HG03342 (cell line): ENCODE measurements around the gene EBI3.
"Not testable (repeated sequence)": the region's sequence is repeated elsewhere in the genome, so short reads cannot be mapped to it uniquely, and the experiment has no call there.

Experiments used
- ATAC-seq: cut with Tn5 transposase; IDR thresholded peaks from one replicate; pipeline ENCODE4 v1.9.1; 2021; ENCODE audit warnings: mild to moderate bottlenecking, moderate library complexity; ENCODE audit not compliant: unreplicated experiment

EBI3 gene

DNA sequence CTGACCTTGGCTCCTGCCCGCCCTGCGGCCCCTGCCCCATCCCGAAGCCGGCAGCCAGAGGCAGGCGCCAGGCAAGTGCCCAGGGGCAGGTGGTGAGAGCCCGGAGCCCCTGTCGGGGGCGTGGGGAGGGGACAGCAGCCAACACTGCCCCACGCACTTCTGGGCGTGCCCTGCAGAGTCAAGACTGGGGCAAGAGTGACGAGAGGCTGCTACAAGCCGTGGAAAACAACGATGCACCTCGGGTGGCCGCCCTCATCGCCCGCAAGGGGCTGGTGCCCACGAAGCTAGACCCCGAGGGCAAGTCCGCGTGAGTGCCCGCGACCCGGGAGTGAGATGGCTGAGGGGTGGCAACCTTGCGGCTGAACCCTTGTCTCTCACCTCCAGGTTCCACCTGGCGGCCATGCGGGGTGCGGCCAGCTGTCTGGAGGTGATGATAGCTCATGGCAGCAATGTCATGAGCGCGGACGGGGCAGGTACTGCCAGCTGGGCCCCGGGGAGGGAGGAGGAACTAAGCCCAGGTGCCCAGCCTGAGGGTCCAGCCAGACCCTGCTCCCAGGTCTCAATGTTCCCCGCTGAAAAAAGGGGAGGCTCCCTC, 29.5 kb upstream of the EBI3 start:
- no peak for ATAC-seq

DNA sequence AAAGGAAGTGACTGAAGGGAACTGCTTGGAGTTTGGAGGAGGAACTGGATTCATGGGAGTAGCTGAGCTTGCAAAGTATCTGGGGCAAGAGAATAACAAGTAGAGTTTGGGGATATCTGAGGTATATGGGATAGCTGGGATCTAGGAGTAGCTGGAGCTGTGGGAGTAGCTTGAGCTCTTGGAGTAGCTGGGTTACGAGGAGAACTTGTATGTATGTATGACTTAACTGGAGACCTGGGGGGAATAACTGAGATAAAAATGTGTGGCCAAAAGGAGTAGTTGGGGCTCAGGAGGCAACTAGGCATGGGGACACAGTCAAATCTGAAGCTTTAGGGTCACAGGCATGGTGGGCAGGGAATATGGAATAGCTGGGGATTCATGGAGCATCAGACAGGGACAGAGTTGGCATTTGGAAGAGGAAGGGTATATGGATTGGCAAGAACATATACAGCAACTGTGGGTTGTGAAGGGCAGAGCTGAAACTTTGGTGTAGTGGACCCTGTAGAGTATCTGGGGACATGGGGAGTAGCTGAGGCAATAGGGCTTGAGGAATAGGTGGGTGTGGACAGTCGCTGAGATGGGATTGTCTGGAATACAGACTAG, 28.3 kb upstream of the EBI3 start:
- no peak for ATAC-seq

DNA sequence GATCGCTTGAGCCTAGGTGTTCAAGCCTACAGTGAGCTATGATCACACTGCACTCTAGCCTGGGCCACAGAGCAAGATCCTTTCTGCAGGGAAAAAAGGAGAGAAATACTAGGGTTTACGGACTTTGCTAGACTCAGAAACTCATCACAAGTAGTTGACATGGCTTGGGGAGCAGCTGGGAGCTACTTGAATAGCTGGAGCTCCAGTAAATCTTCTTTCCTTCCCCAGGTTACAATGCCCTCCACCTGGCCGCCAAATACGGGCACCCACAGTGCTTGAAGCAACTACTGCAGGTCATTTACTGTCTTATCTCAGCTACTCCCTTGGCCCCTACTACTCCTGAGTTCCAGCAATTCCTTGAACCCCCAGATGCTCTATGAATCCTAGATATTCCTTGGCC, 27.5 kb upstream of the EBI3 start:
- no peak for ATAC-seq

DNA sequence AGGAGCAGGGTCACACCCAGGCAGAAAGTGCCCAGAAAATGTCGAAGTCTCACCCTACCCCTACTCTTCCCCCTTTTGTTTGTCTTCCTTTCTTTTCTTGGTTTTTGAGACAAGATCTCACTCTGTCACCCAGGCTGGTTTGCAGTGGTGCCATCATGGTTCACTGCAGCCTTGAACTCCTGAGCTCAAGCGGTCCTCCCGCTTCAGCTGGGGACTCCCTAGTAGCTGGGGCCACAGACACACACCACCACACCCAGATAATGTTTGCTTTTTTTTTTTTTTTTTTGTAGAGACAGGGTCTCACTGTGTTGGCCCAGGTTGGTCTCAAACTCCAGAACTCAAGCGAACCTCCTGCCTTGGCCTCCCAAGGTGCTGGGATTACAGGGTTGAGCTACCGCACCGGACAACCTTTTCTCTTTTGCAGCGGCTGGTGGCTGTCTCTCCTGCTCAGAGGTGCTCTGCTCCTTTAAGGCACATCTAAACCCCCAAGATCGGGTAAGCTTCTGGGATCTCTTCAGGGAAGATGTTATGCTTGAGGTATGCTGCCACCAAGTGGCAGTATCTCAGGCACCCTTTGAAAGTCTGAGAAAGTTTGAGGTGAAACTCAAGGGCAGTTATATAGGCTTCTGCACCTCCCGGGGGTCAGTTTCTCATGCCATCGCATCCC, 22.4 kb upstream of the EBI3 start:
- ATAC-seq = no peak

DNA sequence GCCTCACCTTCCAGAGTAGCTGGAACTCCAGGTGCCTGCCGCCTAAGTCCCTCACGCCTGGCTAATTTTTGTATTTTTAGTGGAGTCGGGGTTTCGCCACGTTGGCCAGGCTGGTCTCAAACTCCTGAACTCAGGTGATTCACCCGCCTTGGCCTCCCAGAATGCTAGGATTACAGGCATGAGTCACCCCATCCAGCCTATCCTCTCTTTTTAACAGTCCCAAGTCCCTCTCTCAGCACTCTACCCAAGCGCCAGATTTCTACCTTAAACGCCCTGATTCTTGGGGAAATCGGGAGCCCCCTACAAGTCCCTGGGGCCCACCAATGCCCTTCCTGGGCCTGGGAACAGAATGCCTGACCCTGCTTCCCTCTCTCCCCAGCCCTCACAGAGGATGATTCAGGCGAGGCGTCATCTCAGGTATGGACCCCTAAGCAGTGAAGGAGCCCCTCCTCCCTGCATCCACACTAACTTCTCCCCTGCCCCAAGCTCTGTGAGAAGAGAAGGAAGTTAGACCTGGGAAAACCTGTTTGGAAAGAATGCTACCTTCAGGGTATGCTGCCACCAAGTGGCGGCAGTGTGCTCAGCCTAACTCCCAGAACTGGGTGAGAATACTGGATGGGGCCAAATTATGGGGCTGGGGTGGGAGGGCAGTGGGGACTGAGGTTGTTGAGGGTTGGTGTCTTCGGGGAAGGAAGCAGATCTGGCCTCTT, 20.8 kb upstream of the EBI3 start:
- ATAC-seq = no peak

DNA sequence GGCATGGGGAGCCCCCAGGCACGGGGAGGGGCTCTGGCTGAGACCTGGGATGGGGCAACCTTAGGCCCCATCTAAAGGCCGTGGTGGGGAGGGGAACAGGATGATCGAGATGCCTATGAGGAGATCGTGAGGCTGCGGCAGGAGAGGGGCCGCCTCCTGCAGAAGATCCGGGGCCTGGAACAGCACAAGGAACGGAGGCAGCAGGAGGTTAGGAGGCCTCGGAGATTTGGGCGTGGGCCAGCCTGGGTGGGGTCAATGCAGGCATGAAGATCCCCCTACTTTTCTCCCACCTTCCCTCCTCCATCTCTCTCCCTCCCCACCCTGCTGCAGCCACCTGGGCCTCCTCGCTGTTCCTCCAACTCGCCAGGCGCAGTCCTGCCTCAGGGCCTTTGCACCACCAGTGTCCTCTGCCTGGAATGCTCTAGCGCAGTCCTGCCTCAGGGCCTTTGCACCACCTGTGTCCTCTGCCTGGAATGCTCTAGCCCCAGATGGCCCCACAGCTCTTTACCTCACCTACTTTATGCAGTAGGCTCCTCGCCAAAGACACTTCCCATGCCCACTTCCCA, 19.1 kb upstream of the EBI3 start:
- ATAC-seq = no peak

DNA sequence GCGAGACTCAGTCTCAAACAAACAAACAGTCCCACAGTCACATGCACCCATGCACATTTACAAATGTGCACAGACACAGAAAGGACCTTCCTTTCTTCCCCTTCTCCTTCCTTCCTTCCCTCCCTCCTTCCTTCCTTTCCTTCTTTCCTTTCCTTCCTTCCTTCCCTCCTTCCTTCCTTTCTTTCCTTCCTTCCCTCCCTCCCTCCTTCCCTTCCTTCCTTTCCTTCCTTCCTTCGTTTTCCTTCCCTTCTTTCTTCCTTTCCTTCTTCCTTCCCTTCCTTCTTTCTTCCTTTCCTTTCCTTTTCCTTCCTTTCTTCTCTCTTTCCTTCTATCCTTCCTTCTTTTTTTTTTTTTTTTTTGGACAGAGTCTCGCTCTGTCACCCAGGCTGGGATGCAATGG, 16.2 kb upstream of the EBI3 start:
- no peak for ATAC-seq

DNA sequence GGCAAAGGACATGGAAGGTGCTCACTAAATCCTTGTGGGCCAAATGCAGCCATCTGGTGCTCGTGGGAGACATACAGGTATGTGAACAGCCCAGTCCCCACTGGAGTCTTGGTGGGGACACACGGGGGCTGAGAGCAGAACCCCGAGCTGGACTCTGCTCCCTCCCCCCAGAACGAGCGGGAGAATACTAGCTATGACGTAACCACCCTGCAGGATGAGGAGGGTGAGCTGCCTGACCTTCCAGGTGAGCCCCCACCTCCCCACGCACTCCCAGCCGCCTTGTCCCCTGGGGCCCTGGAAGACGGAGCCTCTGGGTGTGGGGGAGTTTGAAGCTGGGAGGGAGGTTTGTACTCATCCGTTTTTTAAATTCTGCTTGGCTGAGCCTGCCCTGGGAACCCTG, 13.5 kb upstream of the EBI3 start:
- no peak for ATAC-seq

DNA sequence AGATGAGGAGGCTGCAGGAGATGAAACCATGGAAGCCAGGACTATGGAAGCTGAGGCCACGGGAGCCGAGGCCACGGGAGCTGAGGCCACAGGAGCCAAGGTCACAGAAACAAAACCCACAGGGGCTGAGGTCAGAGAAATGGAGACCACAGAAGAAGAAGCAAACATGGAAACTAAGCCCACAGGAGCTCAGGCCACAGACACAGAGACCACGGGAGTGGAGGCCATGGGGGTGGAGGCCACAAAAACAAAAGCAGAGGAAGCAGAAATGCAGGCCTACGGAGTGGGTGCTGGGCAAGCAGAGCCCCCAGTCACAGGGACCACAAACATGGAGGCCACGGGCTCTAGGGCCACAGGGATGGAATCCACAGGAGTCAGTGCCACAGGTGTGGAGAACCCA, 12.5 kb upstream of the EBI3 start:
- ATAC-seq = no peak

DNA sequence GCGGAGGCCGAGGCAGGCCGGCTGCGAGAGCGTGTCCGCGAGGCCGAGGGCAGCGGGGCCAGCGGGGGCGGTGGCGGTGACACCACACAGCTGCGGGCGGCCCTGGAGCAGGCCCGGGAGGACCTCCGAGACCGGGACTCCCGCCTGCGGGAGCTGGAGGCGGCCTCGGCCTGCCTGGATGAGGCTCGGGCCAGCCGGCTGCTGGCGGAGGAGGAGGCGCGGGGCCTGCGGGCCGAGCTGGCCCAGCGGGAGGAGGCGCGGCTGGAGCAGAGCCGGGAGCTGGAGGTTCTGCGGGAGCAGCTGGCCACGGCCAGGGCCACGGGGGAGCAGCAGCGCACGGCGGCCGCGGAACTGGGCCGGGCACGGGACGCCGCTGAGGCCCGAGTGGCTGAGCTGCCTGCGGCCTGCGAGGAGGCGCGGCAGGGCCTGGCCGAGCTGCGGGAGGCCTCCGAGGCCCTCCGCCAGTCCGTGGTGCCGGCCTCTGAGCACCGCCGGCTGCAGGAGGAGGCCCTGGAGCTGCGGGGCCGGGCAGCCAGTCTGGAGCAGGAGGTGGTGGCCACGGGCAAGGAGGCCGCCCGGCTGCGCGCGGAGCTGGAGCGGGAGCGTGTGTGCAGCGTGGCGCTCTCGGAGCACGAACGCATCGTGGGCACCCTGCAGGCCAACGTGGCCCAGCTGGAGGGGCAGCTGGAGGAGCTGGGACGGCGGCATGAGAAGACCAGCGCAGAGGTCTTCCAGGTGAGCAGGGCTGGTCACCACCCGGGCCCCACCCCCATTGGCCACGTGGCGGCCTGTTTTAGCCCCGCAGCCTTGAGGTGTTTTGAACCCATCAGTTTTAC, 11.7 kb upstream of the EBI3 start:
- ATAC-seq = no peak

DNA sequence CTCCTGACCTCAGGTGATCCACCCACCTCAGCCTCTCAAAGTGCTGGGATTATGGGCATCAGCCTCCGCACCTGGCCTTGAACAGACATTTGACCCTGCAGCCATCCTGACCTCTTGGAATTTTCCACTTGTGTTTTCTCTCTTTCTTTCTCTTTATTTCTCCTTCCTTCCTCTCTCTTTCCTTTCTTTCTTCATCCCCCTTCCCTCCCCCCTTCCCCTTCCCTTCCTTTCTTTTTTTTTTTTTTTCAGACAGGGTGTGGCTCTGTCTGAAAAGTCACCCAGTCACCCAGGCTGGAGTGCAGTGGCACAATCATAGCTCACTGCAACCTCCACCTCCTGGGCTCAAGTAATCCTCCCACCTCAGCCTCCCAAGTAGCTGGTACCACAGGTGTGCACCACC, 10.8 kb upstream of the EBI3 start:
- not testable (repeated sequence) for ATAC-seq

DNA sequence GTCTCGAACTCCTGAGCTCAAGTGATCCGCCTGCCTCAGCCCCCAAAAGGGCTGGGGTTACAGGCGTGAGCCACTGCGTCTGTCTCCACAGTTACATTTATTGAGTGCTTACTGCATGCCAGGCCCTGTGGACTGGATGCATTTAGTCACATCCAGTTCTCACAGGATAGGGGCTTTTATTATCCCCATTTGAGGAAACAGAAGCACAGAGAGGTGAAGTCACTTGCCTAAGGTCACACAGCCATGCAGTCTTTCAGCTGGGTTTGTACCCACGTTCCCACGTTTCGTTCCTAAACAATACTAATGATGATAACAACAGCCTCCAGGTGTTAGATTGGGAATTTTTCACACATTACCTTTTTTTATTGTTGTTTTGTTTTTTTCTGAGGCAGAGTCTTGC, 9.1 kb upstream of the EBI3 start:
- no peak for ATAC-seq

DNA sequence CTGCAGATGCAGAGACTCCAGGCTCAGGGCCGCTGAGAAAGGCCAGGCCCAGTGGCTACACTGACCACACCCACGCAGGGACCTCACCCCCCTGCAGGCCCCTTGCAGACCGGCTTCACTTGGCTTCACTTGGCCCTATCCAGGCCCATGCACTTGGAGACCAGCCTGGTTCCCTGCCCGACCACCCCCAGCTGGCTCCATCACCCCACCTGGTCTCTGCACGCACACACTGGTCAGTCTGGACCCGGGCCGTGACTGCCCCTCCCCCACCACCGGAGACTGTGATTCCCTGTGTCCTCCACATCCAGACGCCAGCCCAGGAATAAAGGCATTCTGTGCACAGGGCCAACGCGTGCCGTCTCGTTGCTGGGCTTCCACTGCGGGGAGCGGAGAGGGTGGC, 4.9 kb upstream of the EBI3 start:
- ATAC-seq = no peak

DNA sequence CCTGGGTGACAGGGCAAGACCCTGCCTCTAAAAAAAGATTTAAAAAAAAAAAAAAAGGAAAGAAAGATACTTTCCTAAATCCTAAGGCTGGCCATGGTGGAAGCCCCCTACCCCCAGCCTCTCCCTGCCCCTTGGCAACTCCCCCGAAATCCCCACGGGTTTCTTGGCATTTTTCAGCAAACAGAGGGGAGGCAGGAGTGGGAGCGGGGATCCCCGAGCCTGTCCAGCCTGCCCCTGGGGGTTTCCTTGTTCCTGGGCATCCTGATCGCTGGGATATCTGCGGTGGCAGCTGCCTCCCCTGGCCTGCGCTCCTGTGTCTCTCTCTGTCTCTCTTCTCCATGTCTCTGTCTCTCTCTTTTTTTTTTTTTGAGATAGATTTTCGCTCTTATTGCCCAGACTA, 3.4 kb upstream of the EBI3 start:
- ATAC-seq = no peak

DNA sequence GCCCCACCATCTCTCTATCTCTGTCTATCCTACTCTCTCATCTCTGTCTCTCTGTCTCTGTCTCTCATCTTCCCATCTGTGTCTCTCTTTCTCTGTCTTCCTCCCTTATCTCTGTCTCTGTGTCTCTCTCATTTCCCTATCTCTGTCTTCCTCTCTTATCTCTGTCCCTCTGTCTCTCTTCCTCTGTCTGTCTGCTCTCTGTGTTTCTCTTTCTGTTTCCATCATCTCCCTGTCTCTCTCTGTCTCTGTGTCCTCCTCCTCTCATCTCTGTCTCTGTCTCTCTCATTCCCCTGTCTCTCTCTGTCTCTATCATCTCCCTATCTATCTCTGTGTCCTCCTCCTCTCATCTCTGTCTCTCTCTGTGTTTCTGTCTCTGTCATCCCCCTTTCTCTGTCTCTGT, 1.6 kb upstream of the EBI3 start:
- no peak for ATAC-seq

DNA sequence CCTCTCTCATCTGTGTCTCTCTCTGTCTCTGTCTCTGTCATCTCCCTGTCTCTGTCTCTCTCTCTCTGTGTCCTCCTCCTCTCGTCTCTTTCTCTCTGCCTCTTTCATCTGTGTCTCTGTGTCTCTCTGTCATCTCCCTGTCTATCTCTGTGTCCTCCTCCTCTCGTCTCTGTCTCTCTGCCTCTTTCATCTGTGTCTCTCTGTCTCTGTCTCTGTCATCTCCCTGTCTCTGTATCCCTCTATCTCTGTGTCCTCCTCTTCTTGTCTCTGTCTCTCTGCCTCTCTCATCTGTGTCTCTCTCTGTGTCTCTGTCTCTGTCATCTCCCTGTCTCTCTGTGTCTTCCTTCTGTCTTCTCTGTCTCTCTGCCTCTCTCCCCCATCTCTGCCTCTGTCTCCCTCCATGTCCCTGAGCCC, 551 bp upstream of the EBI3 start:
- ATAC-seq = no peak

DNA sequence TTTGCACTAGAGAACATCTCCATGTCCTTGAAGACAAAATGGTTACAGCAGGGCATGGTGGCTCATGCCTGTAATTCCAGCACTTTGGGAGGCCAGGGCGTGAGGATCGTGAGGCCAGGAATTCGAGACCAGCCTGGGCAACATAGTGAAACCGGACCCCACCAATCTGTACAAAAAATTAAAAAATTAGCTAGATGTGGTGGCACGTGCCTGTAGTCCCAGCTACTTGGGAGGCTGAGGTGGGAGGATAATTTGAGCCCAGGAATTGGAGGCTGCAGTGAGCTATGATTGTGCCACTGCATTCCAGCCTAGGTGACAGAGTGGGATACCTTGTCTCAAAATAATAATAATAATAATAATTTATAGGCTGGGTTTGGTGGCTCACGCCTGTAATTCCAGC, 914 bp downstream of the EBI3 start:
- ATAC-seq = not testable (repeated sequence)

DNA sequence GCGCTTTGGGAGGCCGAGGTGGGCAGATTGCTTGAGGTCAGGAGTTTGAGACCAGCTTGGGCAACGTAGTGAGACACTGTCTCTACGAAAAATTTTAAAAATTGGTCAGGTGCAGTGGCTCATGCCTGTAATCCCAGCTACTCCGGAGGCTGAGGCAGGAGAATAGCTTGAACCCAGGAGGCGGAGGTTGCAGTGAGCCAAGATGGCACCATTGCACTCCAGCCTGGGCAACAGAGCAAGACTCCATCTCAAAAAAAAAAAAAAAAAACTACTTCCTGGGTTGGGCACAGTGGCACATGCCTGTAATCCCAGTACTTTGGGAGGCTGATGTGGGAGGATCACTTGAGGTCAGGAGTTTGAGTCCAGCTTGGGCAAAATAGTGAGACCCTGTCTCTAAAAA, 2.2 kb downstream of the EBI3 start:
- not testable (repeated sequence) for ATAC-seq

DNA sequence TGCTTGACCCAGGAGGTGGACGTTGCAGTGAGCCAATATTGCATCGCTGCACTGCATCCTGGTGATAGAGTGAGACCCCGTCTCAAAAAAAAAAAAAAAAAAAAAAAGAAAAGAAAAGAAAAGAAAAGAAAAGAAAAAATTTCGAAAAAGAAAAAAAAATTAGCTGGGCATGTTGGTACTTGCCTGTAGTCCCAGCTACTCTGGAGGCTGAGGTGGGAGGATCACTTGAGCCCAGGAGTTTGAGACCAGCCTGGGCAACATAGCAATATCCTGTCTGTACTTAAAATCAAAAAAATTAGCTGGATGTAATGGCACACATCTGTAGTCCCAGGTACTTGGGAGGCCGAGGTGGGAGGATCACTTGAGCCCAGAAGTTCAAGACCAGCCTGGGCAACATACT, 2.8 kb downstream of the EBI3 start:
- not testable (repeated sequence) for ATAC-seq

DNA sequence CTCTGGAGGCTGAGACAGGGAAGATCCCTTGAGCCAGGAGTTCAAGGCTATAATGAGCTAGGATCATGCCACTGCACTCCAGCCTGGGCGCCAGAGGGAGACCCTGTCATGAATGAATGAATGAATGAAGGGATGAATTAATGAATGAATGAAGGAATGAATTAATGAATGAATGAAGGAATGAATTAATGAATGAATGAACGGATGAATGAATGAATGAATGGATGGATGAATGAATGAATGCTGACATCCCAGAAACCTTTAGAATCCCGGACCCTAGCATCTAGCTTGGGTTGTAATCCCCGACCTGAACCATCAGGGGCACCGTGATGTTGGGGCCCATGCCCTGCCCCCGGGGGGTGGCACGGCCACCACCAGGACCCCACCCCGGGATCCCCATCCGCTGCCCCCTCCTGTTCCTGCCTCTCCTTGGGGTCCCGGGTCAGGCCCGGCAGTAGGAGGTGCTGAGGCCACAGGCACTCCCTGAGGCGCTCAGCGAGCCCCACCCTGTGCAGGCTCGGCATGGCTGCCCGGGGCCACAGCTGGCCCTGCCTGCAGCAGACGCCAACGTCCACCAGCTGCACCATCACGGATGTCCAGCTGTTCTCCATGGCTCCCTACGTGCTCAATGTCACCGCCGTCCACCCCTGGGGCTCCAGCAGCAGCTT, 3.4 kb downstream of the EBI3 start:
- ATAC-seq = no peak
